ENCODE results near the gene CA12. TPM values are rescaled to one million over a fixed set of nuclear protein-coding genes. Genes with fewer than 3 reads are reported as not detected.

Gene CA12
- 4.9 TPM for polyA plus RNA-seq (2013, experiment 1 of 2)
- 4.9 TPM for polyA plus RNA-seq (2013, experiment 2 of 2)

DNA sequence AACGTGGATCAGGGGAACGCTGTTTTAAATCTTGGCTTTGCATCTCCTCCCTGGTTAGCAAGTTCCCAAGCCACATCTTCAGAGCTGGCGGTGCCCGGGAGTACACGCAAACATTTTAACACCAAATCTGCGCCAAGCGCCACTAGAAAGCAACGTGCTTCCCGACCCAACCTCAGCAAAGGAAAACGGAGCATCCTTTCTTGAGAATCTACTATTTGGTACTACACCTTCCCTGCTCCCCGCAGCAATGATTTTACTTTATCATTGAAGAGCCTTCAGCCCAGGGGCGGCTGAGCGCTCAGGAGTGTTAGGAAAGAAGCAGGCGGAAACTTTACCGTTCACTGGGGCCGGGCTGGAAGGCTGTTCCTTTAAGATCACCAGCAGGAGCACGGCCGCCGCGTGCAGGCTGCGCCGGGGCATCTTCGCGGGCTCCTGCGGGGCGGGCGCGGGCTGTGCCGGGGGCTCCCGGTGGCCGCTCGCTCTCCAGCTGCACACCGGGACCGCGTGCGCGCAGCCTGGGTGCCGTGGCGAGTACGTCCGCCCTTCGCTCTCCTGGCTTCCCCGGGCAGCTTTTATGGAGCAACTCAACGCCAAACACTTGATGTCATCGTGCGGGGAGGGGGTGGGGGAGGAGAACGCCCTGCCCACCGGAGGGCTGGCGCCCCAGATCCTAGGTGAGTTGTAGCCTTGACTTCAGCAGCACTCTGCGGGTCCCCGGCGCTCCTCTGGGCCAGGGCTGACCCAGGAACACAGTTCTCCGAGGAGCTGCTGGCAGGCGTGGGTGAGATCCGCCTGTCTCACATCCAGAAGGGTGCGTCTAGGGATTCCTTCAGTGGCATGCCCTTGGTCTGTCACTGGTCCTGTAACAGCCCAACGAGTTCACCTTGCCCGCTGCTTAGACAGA is at the start of gene CA12:
Gene CA12 (minus strand): TSS at position 546 of the 904 bp plus-strand sequence. CDS start 126 bp downstream, at position 420.
- Histone ChIP-seq H3K4me3 (ENCODE audit: insufficient read depth in 1 of 2, low read depth in 1 of 2, low read length in 2 of 2) (peak within 1 kb of the TSS; percentile 61 to 89), H4K8ac (ENCODE audit: low read length) (no peak within 1 kb of the TSS), H3K14ac (ENCODE audit: low read length in 2 of 2) (no peak within 1 kb of the TSS), H3K9ac (ENCODE audit: low read length) (peak within 1 kb of the TSS; percentile 93), H2BK12ac (ENCODE audit: low read length in 2 of 2) (peak within 1 kb of the TSS in 1 of 2 experiments; percentile 57), H3K4ac (ENCODE audit: low read depth in 1 of 2, low read length in 2 of 2) (no peak within 1 kb of the TSS), H2BK5ac (ENCODE audit: low read depth, low read length, poor library complexity, severe bottlenecking) (no peak within 1 kb of the TSS), H3K23ac (ENCODE audit: low read length in 2 of 2) (peak within 1 kb of the TSS in 1 of 2 experiments; percentile 60), H3K4me2 (ENCODE audit: low read length, poor library complexity, severe bottlenecking) (peak within 1 kb of the TSS; percentile 97), H3K4me1 (ENCODE audit: control insufficient read depth, insufficient read depth, low read depth, low read length) (peaks cover 28% of the 10 kb centered on the region), H2AK5ac (ENCODE audit: low read length, severe bottlenecking) (no peak within 1 kb of the TSS), H2BK120ac (ENCODE audit: low read depth, low read length) (peak within 1 kb of the TSS; percentile 54), H3K27me3 (ENCODE audit: control insufficient read depth in 1 of 2, insufficient read depth in 1 of 2, low read length in 2 of 2) (no peaks in the 10 kb centered on the region), H4K91ac (ENCODE audit: low read length) (peak within 1 kb of the TSS; percentile 57), H2BK15ac (ENCODE audit: low read depth, poor library complexity, severe bottlenecking) (peak within 1 kb of the TSS; percentile 29), H3K18ac (ENCODE audit: low read depth in 1 of 2, low read length in 2 of 2) (peak within 1 kb of the TSS; percentile 37 to 58), H3K27ac (ENCODE audit: low read length, poor library complexity, severe bottlenecking) (no peak within 1 kb of the TSS), H2AFZ (ENCODE audit: low read depth, low read length) (peak within 1 kb of the TSS; percentile 30), H3K79me1 (replicated peaks; ENCODE audit: low read length, poor library complexity, severe bottlenecking) (peaks cover 5% of the 10 kb centered on the region), H3K9me3 (ENCODE audit: control insufficient read depth, low read length) (no peaks in the 10 kb centered on the region), H3K36me3 (ENCODE audit: control insufficient read depth in 1 of 2, insufficient read depth in 2 of 2, low read depth in 1 of 2, low read length in 2 of 2) (peaks cover 0 to 10% of the 10 kb centered on the region in 2 experiments)
- 2% methylated on average over 49 of the region's 58 CpGs for WGBS
- peak; percentile 47 for DNase-seq

DNA sequence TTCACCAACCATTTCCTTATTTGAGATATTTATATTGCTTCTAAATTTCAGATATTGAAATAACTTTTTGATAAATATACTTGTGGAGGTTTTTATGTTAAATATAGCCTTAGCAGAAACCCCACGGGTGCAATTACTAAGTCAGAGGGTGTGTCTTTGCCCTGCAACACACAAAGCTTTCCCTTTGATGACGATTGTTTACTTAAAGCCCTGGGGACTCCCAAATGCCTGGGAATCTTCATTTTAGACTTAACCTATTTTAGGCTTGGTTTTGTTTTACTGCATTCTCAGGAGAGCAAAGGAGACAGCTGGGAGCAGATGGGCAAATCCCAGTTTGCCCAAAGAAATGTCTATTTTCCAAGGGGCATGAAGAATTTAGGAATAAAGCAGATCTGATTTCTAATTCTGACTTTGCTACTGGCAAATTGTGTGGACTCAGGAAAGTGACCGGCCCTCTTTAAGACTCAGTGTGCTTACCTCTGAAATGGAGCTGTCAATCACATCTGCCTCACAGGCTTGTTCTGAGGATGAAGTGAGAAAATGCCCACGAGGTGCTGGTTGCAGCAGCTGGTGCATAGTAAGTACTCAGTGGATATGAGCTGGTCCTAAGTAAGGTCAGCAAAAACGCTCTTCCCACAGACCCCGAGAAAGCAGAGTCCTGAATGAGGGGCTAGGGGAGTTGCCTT is 49.3 kb upstream of the CA12 start:
- Histone ChIP-seq H3K4me3 (ENCODE audit: insufficient read depth in 1 of 2, low read depth in 1 of 2, low read length in 2 of 2) (peak overlapping the region in 1 of 2 experiments; percentile 15), H4K91ac (ENCODE audit: low read length) (no peak overlapping the region), H3K27me3 (ENCODE audit: control insufficient read depth in 1 of 2, insufficient read depth in 1 of 2, low read length in 2 of 2) (peaks cover 0 to 4% of the 10 kb centered on the region in 2 experiments), H2AFZ (ENCODE audit: low read depth, low read length) (no peak overlapping the region), H2BK5ac (ENCODE audit: low read depth, low read length, poor library complexity, severe bottlenecking) (no peak overlapping the region), H3K4me1 (ENCODE audit: control insufficient read depth, insufficient read depth, low read depth, low read length) (peaks cover 3% of the 10 kb centered on the region), H2AK5ac (ENCODE audit: low read length, severe bottlenecking) (no peak overlapping the region), H3K36me3 (ENCODE audit: control insufficient read depth in 1 of 2, insufficient read depth in 2 of 2, low read depth in 1 of 2, low read length in 2 of 2) (no peaks in the 10 kb centered on the region), H3K9me3 (ENCODE audit: control insufficient read depth, low read length) (peaks cover 12% of the 10 kb centered on the region), H3K4me2 (ENCODE audit: low read length, poor library complexity, severe bottlenecking) (no peak overlapping the region), H2BK120ac (ENCODE audit: low read depth, low read length) (no peak overlapping the region), H2BK12ac (ENCODE audit: low read length in 2 of 2) (no peak overlapping the region), H3K14ac (ENCODE audit: low read length in 2 of 2) (no peak overlapping the region), H3K9ac (ENCODE audit: low read length) (no peak overlapping the region), H4K8ac (ENCODE audit: low read length) (no peak overlapping the region), H3K79me1 (replicated peaks; ENCODE audit: low read length, poor library complexity, severe bottlenecking) (no peaks in the 10 kb centered on the region), H3K23ac (ENCODE audit: low read length in 2 of 2) (no peak overlapping the region), H3K27ac (ENCODE audit: low read length, poor library complexity, severe bottlenecking) (no peak overlapping the region), H3K18ac (ENCODE audit: low read depth in 1 of 2, low read length in 2 of 2) (no peak overlapping the region), H2BK15ac (ENCODE audit: low read depth, poor library complexity, severe bottlenecking) (no peak overlapping the region), H3K4ac (ENCODE audit: low read depth in 1 of 2, low read length in 2 of 2) (no peak overlapping the region)
- no peak for DNase-seq
- 64% methylated on average over 6 of the region's 6 CpGs for WGBS

DNA sequence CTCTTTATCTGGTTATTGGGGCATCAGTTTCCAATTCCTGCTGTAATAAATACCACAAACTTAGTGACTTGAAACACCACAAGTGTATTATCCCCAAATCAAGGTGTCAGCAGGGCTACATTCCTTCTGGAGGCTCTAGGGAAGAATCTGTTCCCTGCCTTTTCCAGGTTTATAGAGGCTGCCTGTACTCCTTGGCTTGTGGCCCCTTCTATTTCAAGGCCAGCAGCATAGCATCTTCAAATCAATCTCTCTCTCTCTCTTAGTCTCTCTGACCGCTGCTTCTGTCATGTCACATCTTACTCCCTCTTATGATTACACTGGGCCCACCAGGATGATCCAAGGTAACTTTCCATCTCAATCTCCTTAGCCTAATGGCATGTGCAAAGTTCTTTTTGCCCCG is 44.9 kb upstream of the CA12 start:
- 93% methylated on average over 1 of the region's 2 CpGs for WGBS
- H3K4me3 ChIP-seq (ENCODE audit: insufficient read depth in 1 of 2, low read depth in 1 of 2, low read length in 2 of 2), result no peak overlapping the region
- no peak overlapping the region for H3K4ac ChIP-seq (ENCODE audit: low read depth in 1 of 2, low read length in 2 of 2)
- peaks cover 19% of the 10 kb centered on the region for H3K9me3 ChIP-seq (ENCODE audit: control insufficient read depth, low read length)
- H3K18ac ChIP-seq (ENCODE audit: low read depth in 1 of 2, low read length in 2 of 2), result no peak overlapping the region
- H3K9ac ChIP-seq (ENCODE audit: low read length), result no peak overlapping the region
- H3K14ac ChIP-seq (ENCODE audit: low read length in 2 of 2), result no peak overlapping the region
- no peak for DNase-seq
- H2AK5ac ChIP-seq (ENCODE audit: low read length, severe bottlenecking), result no peak overlapping the region
- H3K79me1 ChIP-seq (replicated peaks; ENCODE audit: low read length, poor library complexity, severe bottlenecking), result no peaks in the 10 kb centered on the region
- no peak overlapping the region for H3K4me2 ChIP-seq (ENCODE audit: low read length, poor library complexity, severe bottlenecking)
- H4K91ac ChIP-seq (ENCODE audit: low read length), result no peak overlapping the region
- H2BK5ac ChIP-seq (ENCODE audit: low read depth, low read length, poor library complexity, severe bottlenecking), result no peak overlapping the region
- H2AFZ ChIP-seq (ENCODE audit: low read depth, low read length), result no peak overlapping the region
- H2BK120ac ChIP-seq (ENCODE audit: low read depth, low read length), result no peak overlapping the region
- H3K4me1 ChIP-seq (ENCODE audit: control insufficient read depth, insufficient read depth, low read depth, low read length), result peaks cover 1% of the 10 kb centered on the region
- no peak overlapping the region for H4K8ac ChIP-seq (ENCODE audit: low read length)
- H2BK15ac ChIP-seq (ENCODE audit: low read depth, poor library complexity, severe bottlenecking), result no peak overlapping the region
- peaks cover 0 to 2% of the 10 kb centered on the region in 2 experiments for H3K27me3 ChIP-seq (ENCODE audit: control insufficient read depth in 1 of 2, insufficient read depth in 1 of 2, low read length in 2 of 2)
- H3K23ac ChIP-seq (ENCODE audit: low read length in 2 of 2), result no peak overlapping the region
- no peak overlapping the region for H3K27ac ChIP-seq (ENCODE audit: low read length, poor library complexity, severe bottlenecking)
- no peaks in the 10 kb centered on the region for H3K36me3 ChIP-seq (ENCODE audit: control insufficient read depth in 1 of 2, insufficient read depth in 2 of 2, low read depth in 1 of 2, low read length in 2 of 2)
- H2BK12ac ChIP-seq (ENCODE audit: low read length in 2 of 2), result no peak overlapping the region

DNA sequence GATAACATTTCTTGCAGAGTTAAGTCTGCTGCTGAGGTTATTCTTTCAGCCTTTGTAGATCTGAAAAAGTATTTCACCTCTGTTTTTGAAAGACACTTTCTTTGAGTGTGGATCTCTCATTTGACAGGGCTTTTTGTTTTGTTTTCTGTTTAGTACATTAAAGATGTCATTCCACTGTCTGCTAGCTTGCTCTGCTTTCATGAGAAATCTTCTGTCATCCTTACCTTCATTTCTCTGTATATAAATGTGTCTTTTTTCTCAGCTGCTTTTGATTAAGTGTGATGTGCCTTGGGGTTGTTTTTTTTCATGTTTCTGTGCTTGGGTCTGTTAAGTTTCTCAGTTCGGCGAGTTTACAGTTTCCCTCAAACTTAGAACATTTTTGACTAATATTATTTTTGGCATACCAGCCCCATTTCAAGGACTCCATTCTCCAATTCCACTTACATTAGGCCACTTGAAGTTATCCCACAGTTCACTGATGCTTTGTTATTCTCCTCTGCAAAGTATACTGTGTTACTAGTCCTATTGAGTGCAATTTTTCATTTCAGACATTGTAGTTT is 43.9 kb upstream of the CA12 start:
- no peak overlapping the region for H4K8ac ChIP-seq (ENCODE audit: low read length)
- H3K79me1 ChIP-seq (replicated peaks; ENCODE audit: low read length, poor library complexity, severe bottlenecking), result no peaks in the 10 kb centered on the region
- no peaks in the 10 kb centered on the region for H3K36me3 ChIP-seq (ENCODE audit: control insufficient read depth in 1 of 2, insufficient read depth in 2 of 2, low read depth in 1 of 2, low read length in 2 of 2)
- 92% methylated on average over 2 of the region's 2 CpGs for WGBS
- no peak overlapping the region for H2BK12ac ChIP-seq (ENCODE audit: low read length in 2 of 2)
- H3K23ac ChIP-seq (ENCODE audit: low read length in 2 of 2), result no peak overlapping the region
- DNase-seq, result no peak
- H3K9me3 ChIP-seq (ENCODE audit: control insufficient read depth, low read length), result peaks cover 19% of the 10 kb centered on the region
- no peak overlapping the region for H2BK120ac ChIP-seq (ENCODE audit: low read depth, low read length)
- no peak overlapping the region for H3K14ac ChIP-seq (ENCODE audit: low read length in 2 of 2)
- no peak overlapping the region for H3K18ac ChIP-seq (ENCODE audit: low read depth in 1 of 2, low read length in 2 of 2)
- H3K27ac ChIP-seq (ENCODE audit: low read length, poor library complexity, severe bottlenecking), result no peak overlapping the region
- H2BK5ac ChIP-seq (ENCODE audit: low read depth, low read length, poor library complexity, severe bottlenecking), result no peak overlapping the region
- H3K4me3 ChIP-seq (ENCODE audit: insufficient read depth in 1 of 2, low read depth in 1 of 2, low read length in 2 of 2), result no peak overlapping the region
- H2BK15ac ChIP-seq (ENCODE audit: low read depth, poor library complexity, severe bottlenecking), result no peak overlapping the region
- H2AK5ac ChIP-seq (ENCODE audit: low read length, severe bottlenecking), result no peak overlapping the region
- H2AFZ ChIP-seq (ENCODE audit: low read depth, low read length), result no peak overlapping the region
- no peak overlapping the region for H3K4ac ChIP-seq (ENCODE audit: low read depth in 1 of 2, low read length in 2 of 2)
- H3K4me1 ChIP-seq (ENCODE audit: control insufficient read depth, insufficient read depth, low read depth, low read length), result peaks cover 1% of the 10 kb centered on the region
- no peak overlapping the region for H3K9ac ChIP-seq (ENCODE audit: low read length)
- no peak overlapping the region for H4K91ac ChIP-seq (ENCODE audit: low read length)
- no peaks in the 10 kb centered on the region for H3K27me3 ChIP-seq (ENCODE audit: control insufficient read depth in 1 of 2, insufficient read depth in 1 of 2, low read length in 2 of 2)
- H3K4me2 ChIP-seq (ENCODE audit: low read length, poor library complexity, severe bottlenecking), result no peak overlapping the region

Measured in mesenchymal stem cell (in vitro differentiated cells and primary cell).